ENCODE measurements around the gene ADAM12. TPM values are rescaled to one million over a fixed set of nuclear protein-coding genes. Genes with fewer than 3 reads are reported as not detected.

Gene ADAM12
- total RNA-seq, 1 experiment from 2014 or later = not detected

DNA sequence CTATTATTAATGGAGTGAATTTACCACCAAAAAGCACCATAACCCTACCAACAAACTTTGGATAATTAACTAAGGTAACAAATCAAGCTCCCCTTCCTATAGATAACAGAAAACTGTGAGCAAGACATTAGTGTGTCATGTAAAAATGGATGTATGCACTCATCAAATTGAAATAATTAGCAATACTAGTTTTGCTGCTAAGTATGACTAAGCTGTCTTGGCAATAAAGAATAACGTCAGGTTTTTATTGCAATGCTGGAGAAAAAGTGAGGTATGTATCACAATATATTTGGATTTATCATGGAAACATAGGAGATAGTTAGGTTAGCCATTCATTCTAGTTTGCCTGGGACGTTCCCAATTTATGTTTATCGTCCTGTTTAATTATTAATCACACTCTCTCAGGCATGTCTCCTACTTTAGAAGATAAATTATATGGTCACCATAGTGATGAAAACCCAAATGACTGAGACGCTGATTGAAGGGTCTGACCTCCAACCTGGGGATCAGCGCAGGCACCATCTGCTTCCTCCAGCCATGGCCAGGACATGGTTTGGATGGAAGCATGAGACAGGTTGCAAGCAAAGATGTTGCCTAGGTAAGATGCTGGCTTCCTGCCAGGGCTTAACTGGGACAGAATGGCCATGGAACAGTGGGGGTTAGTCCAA lies 366.3 kb downstream of the ADAM12 start:
- peak; percentile 31 for DNase-seq (ENCODE audit: low spot score)

DNA sequence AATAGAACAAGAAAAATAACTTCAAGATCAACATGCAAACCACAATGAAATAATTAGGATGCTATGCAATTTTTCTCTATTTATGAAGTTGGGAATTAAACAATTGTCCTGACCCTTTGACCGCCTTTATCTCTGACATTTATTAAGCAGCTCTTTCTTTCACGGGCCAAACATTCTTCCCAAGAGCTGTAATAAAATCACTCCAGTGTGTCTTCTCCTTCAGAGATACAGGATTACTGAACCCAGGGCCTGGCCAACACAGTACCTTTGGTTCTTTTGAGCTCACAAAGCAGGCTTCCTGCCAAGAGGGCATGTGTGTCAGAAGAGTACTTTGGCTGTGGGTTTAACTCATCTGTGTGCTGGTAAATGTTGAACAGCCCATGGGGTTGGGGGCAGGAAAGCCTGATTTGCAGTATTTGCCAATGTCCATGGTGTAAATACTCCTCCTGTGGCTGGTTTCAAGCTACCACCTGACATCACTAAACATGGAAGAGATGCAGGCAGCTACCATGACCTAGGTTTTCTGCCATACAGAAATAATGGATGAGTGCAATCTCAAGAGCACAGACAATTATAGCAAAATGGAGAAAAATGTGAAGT lies 370.2 kb downstream of the ADAM12 start:
- in situ Hi-C loops (cut with HindIII; ENCODE audit: low sequenced_read_pairs) = no loop called here
- no peak for DNase-seq (ENCODE audit: low spot score)

More for the DNA sequence above, 366.3 kb downstream of the ADAM12 start:
- in situ Hi-C loops (cut with HindIII; ENCODE audit: low sequenced_read_pairs) = no loop called here

DNA sequence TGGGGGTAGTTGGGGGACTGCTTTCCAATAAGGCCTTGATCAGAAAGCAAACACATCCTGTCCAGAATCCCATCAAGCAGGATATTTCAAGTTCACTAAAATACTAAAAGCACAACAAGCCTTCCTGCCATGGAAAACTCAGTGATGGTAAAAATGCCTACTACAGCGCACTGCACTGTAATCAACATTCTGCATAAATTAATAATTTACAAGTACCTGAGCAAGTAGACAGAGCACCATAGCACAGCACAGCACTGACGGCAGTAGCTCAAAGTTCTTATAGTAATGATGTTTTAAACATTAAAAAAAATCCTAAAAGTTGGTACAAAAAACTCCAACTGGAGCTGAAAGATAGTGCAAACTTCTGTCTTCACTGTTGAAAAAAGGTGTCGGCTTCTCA lies 371.4 kb downstream of the ADAM12 start:
- in situ Hi-C loops (cut with HindIII; ENCODE audit: low sequenced_read_pairs) = no loop called here

DNA sequence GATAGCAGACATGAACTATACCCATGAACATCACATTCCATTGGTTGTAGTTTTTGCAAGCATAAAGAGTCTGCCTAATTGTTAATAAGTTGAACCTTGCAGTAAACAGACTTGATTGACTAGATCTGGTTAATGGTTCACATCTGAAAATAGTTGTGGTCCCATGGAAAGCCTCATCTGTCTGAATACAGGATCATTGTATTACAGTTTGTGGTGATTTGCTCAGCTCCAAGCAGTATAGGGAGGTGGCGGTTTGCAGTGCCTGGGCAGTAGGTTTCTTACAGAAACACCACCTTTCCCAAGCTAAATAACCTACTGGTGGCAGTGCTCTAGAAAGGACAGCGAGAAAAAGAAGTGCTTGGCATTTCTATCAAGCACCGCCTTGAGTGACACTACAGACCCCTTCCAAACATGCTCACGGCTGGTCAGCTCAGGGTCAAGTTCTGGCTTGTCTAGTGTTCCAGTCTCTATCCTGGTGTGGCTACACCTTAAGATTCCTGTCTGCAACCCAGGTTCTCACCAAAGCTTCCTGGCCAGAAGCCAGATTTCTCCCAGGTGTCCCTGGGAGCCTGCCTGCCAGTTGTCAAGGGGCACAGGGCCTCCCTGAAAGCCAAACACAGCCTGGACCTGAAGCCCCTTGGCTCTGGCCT lies 372.0 kb downstream of the ADAM12 start:
- DNase-seq (ENCODE audit: low spot score) = no peak
- in situ Hi-C loops (cut with HindIII; ENCODE audit: low sequenced_read_pairs) = no loop called here

More for the DNA sequence above, 371.4 kb downstream of the ADAM12 start:
- DNase-seq (ENCODE audit: low spot score) = no peak

DNA sequence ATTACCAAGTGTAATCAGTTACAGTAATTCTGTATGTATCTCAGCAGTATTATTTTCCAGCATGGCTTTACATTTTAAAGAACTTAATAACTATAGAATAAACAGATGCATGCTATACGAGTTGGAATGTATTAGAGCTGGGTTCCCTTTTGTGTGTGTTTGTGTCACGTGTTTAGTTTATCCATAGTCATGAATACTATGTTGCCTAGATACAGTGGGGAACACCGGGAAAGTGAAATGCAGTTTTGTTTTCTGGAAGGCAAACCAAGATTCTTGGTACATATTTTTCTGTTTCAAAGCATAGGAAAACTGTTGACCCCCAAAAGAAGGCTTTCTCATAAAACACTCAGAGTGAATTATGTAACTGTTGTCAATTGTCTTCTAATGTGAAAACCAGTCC lies 372.9 kb downstream of the ADAM12 start:
- no peak for DNase-seq (ENCODE audit: low spot score)
- in situ Hi-C loops (cut with HindIII; ENCODE audit: low sequenced_read_pairs) = no loop called here

DNA sequence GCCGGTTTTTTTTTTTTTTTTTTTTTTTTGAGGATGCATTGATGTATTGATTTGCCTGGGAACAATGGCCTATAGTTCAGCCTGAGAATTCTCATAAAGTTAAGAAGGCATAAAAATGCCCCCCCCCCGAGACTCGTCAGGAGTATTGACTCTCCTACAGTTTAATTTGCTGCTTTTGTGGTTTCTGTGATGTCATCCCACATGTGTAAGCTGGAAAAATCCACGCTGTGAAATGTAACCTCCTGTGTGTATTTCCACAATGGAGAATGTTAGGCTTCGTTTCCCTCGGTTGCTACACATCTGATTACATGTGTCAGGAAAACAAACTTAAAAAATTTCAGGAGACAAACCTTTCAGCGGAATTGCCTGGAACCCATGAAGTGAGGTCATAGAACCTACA lies 374.0 kb downstream of the ADAM12 start:
- DNase-seq (ENCODE audit: low spot score) = no peak

DNA sequence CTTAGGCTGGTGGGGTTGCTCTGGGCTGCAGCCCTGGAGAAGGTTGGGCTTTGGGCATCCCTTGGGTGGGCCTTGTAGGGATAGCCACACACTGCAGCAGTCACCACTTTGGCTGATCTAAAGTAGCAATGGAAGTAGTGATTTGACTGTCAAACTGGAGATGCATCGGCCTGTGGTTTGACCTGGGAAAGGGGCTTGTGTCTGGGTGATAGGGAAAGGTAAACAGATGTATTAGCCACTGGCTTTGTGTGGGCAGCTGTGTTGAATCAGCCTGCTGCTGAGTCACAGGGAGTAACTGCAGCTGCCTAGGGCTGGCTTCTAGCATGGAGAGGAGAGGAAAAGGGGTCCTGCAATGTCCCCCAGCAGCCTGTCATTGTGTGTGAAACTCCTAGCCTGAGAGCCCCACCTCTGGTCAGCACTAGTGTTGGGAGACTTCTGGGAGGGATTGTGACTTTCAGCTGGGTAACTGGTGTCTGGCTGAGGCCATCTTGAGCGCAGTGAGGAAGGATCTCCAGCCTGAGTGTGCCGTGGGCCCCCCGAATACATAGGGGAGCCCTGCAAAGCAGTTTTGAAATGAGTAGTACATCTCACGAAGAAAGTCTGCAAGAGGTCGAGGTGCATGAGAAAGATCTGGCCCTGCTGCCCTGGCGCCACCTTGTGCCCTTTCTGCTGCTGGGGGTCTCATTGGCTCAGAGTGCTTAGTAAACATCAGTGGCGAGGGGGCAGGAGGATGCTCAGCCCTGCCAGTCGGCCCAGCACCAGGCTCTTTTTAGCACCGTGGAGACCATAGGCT lies 374.6 kb downstream of the ADAM12 start:
- no peak for DNase-seq (ENCODE audit: low spot score)
- in situ Hi-C loops (cut with HindIII; ENCODE audit: low sequenced_read_pairs) = no loop called here

More for the DNA sequence above, 374.0 kb downstream of the ADAM12 start:
- in situ Hi-C loops (cut with HindIII; ENCODE audit: low sequenced_read_pairs) = no loop called here

DNA sequence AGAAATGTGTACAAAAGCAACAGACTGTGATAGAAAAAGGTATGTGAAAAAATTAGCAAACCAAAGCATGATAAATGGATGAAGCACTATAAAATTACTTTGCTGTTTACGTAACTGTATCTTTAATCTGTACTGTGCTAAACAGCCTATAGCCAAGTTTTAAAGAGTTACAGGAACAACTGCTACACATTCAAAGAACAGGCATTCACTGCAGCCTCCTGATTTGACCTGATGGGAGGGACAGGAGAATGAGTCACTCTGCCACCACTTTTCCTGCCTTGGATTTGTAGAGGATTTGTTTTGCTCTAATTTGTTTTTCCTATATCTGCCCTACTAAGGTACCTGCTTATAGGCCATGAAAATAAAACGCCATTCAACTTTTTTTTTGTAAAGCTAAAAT lies 375.8 kb downstream of the ADAM12 start:
- no peak for DNase-seq (ENCODE audit: low spot score)
- in situ Hi-C loops (cut with HindIII; ENCODE audit: low sequenced_read_pairs) = no loop called here

DNA sequence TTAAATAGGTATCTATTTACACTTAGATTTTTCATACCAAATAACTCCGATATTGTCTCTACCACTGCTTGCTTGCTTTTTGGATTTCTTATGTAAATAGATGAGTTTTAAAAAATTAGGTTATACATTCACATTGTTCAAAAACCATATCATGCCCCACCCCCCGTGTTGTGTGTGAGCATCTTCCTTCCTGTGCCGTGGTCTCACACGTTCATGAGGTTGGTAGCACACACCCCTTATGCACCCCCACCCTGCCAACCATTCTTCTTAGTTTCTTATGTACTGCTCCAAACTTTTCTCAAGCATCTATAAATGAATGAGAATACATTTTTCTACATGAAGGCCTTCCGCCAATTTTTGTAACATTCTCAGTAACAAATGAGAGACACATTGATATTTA lies 376.3 kb downstream of the ADAM12 start:
- in situ Hi-C loops (cut with HindIII; ENCODE audit: low sequenced_read_pairs) = no loop called here
- DNase-seq (ENCODE audit: low spot score) = no peak

DNA sequence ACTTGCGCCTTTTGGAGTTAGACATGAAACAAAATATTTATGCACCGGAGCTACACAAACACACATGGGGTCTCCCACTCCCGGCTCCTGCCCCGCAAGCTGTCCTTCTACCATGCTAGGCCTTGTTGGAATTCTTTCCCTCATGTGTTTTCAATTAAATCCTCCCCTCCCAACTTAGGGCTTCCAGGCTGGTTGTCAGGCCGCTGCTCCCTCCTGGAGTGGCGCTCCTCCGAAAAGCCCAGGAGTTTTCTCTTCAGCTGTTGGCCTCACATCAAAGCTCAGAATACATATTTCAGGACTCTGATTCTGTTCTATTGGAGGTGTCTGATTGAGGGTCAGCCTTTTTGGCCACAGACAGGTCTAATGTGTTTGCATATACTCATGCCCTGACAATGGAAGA lies 378.6 kb downstream of the ADAM12 start:
- in situ Hi-C loops (cut with HindIII; ENCODE audit: low sequenced_read_pairs) = no loop called here
- no peak for DNase-seq (ENCODE audit: low spot score)

DNA sequence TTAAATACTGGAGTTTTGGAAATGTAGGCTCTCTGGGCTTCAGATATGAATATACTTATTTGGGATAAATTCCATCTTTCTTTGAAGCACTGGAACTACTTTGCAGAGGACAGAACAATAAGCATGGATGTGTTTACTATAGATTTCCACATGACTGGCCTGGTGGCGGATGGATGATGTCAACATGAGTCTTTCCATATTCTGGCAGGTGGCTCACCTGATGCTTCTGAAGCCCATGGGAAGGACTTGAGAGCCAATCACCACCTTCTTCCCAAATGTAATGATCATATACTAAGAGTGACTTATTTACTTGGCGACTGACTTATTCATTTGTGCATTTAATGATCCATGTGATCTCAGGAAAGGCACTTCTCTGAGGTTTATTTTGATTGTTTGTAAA lies 381.4 kb downstream of the ADAM12 start:
- no peak for DNase-seq (ENCODE audit: low spot score)
- in situ Hi-C loops (cut with HindIII; ENCODE audit: low sequenced_read_pairs) = no loop called here

DNA sequence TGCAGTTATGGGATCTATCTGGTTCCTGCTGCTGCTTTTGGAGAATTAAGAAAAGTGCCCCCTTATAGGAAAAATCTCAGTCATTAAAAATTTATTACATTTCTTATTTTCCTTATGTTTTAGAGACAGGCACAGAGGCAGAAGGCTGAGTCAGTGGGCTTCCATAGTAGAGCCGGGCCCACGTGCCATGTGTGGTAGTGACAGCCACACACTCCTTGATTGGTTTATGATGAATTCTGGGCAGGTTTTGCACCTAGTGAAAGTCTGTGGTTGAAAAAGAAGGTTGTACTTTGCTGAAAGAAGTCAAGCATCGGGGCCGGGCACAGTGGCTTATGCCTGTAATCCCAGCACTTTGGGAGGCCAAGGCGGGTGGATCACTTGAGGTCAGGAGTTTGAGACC lies 382.0 kb downstream of the ADAM12 start:
- in situ Hi-C loops (cut with HindIII; ENCODE audit: low sequenced_read_pairs) = no loop called here
- no peak for DNase-seq (ENCODE audit: low spot score)

DNA sequence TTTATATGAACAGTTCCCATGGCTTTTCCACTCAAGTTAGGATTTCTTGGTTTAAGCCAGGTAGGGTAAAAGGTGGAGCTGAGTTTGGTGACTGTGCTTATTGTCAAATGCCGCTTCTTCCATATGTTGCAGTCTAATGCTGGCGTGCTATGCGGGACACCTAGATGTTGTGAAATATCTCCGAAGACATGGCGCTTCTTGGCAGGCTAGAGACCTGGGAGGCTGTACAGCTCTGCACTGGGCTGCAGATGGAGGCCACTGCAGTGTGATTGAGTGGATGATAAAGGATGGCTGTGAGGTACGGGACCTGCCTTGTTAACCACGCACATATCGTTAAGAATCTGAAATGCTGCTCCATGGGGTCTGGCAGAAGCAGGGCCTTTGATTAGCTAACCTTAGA lies 383.5 kb downstream of the ADAM12 start:
- DNase-seq (ENCODE audit: low spot score) = no peak
- in situ Hi-C loops (cut with HindIII; ENCODE audit: low sequenced_read_pairs) = no loop called here

DNA sequence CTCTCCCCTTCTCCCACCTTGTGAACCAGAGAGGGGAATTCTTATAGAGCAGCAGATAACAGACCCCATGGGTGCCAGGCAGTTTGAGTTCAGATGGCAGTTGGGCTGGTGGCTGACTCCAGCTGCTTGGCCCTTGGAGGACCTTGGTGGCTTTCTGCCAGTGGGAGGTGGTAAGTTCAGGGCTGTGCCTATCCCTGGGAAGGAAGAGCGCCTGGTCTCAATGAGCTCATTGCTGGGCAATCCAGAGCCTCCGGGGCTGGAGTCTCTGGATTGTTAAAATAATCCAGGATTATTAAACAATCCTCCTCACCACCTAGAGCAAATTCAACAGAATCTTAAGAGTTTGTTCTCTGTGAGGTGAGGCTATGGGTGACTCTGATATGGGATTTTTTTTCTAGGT lies 386.7 kb downstream of the ADAM12 start:
- DNase-seq (ENCODE audit: low spot score) = no peak
- in situ Hi-C loops (cut with HindIII; ENCODE audit: low sequenced_read_pairs) = no loop called here

DNA sequence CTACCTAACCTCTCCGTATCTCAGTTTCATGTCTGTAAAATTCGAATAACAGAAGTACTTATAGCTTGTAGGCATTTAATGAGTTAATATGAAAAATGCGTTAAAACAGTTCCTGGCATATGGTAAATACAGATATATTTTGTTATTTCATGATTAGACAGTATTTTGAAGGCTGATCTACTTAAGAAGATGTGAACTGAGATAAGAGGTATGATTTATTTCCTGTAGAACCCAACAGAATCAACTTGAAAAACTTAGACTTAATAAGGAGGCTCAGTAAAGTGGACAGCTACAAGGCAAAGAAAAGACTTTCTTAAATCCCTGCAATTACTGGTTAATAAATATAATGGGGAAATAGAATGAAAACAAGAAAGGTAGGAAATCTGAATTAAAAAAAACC lies 388.6 kb downstream of the ADAM12 start:
- DNase-seq (ENCODE audit: low spot score) = no peak
- in situ Hi-C loops (cut with HindIII; ENCODE audit: low sequenced_read_pairs) = no loop called here

DNA sequence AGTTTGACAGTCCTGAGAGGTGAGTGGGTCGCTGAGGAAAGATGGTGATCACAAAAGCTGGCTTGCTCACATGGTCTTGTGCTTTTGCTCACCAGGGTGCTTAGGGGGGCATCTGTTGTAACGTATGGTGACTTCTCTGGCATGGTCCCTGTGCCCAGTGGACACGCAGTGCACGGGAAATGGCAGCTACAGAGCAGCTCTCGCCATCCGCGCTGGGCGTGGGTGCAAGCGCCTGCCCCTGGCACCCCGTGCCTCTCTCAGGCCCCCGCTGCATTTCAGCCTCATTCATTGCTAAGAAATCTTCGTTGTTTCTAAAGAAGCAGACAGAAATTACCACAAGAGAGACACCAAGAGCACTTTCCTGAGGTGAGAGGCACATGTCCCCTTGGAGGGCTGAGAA lies 390.7 kb downstream of the ADAM12 start:
- in situ Hi-C loops (cut with HindIII; ENCODE audit: low sequenced_read_pairs) = no loop called here
- DNase-seq (ENCODE audit: low spot score) = no peak

DNA sequence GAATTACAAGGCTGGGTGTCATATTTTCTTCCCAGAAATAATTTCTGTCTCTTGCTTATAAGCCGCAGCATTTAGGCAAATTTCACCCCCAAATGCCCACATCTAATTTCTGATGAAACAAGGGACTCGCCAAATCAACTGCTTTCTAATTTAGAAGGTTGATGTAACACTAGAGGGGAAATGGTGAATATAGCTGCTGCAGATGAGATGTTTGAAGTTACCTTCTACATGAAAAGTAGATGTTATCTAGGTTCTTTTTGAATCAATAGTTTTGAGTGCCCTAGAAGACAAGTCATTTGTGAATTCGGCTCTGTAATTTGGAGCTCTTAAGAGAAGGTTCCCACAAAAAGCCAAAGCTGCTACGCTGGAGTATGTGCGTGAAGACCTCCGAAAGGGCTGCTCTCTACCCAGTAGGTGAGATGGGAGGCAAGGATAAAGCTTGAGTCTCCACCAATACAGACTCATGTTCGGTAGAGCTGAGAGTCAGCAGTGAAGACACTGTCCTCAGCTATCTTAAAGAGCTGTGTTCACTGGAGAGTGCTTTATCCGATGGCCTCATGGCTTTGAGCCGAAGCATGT lies 392.5 kb downstream of the ADAM12 start:
- in situ Hi-C loops (cut with HindIII; ENCODE audit: low sequenced_read_pairs) = no loop called here

DNA sequence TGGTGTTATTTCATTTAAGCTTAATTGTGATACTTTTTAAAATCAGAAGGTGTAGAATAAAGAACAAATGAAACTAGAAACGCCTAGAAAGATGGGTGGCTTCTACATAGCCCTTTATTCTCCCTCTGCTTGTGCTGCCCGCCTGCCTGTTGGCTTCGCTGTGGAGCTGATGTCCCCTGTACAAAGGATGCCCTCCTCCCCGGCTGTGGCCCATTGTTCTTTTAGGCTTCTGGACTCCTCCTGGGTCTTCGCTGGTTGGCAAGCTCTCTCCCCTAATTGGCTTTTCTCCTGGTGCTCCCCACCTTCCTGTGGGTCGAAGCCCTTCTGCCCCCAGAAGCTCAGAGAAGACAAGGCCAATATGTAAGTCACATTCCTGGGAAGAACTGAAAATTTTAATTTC lies 393.7 kb downstream of the ADAM12 start:
- in situ Hi-C loops (cut with HindIII; ENCODE audit: low sequenced_read_pairs) = no loop called here

More for the DNA sequence above, 392.5 kb downstream of the ADAM12 start:
- no peak for DNase-seq (ENCODE audit: low spot score)

DNA sequence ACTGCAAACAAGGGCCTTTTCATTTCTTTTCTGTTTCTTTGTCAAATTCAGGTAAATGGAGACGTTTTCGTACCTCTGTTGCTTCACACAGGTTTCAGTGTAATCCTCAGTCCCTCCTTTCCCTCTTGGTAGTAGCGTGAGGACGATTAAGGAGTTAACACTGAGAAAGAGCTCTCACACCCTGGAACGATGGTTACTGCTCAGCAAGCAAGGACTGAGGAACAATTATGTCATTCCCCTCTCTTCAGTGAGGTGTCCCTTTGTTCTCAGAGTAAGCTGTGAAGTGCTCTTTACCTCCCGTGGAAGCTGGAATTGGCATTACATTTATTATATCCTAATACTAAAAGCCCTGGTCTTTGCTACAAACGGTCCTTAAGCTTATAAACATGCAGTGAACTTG lies 396.0 kb downstream of the ADAM12 start:
- DNase-seq (ENCODE audit: low spot score) = no peak
- in situ Hi-C loops (cut with HindIII; ENCODE audit: low sequenced_read_pairs) = no loop called here

More for the DNA sequence above, 393.7 kb downstream of the ADAM12 start:
- no peak for DNase-seq (ENCODE audit: low spot score)

DNA sequence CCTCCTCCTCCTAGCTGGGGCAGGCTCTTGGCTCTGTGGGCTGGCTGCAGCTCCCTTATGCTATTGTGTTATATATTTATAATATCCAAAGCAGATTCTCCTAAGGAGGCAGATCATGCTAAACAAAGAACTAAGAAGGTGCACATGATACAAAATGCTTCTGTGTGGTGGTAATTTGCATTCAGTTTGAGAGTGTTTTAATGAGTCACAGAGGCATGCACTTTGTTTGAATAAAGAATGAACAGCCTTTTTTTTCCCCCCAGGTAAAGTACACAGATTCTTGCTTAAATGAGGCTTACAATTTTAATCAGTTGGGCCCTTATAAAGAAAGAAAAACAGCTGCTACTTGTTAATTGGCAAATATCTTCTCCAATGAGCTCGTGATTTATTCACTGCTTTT lies 396.9 kb downstream of the ADAM12 start:
- in situ Hi-C loops (cut with HindIII; ENCODE audit: low sequenced_read_pairs) = no loop called here
- no peak for DNase-seq (ENCODE audit: low spot score)
